ENCODE measurements around the gene PTS.

PTS gene

GRCh38 chr11:112206071-112206470 is 20.2 kb upstream of the PTS start:
- no peak overlapping the region for H3K4me3 Mint-ChIP-seq
- no peak for TF ChIP-seq CTCF (IDR thresholded peaks at IDR 0.05; ENCODE audit: unreplicated experiment in 3 of 3)
- H3K9me3 Mint-ChIP-seq: peaks cover 5% of the 10 kb centered on the region
- H3K36me3 Mint-ChIP-seq (ENCODE audit: low read depth): peaks cover 4% of the 10 kb centered on the region
- no peaks in the 10 kb centered on the region for H3K4me1 Mint-ChIP-seq
- no peaks in the 10 kb centered on the region for H3K27me3 Mint-ChIP-seq (ENCODE audit: low read depth)
- H3K27ac Mint-ChIP-seq: no peak overlapping the region

- peaks cover 5% of the 10 kb centered on the region for H3K9me3 Mint-ChIP-seq
- no peaks in the 10 kb centered on the region for H3K4me1 Mint-ChIP-seq
- peaks cover 4% of the 10 kb centered on the region for H3K36me3 Mint-ChIP-seq (ENCODE audit: low read depth)
- H3K27me3 Mint-ChIP-seq (ENCODE audit: low read depth): no peaks in the 10 kb centered on the region
- TF ChIP-seq CTCF (IDR thresholded peaks at IDR 0.05; ENCODE audit: unreplicated experiment in 3 of 3): no peak
- no peak overlapping the region for H3K4me3 Mint-ChIP-seq
- no peak overlapping the region for H3K27ac Mint-ChIP-seq
Observed at GRCh38 chr11:112210890-112211289, 15.3 kb upstream of the PTS start.

GRCh38 chr11:112211536-112211935 is 14.7 kb upstream of the PTS start:
- Mint-ChIP-seq H3K36me3 (ENCODE audit: low read depth) (peaks cover 4% of the 10 kb centered on the region), H3K9me3 (peaks cover 4% of the 10 kb centered on the region), H3K27me3 (ENCODE audit: low read depth) (peaks cover 4% of the 10 kb centered on the region), H3K27ac (no peak overlapping the region), H3K4me1 (no peaks in the 10 kb centered on the region), H3K4me3 (no peak overlapping the region)
- TF ChIP-seq CTCF (IDR thresholded peaks at IDR 0.05; ENCODE audit: unreplicated experiment in 3 of 3): no peak

- no peak overlapping the region for H3K4me3 Mint-ChIP-seq
- no peaks in the 10 kb centered on the region for H3K4me1 Mint-ChIP-seq
- no peaks in the 10 kb centered on the region for H3K9me3 Mint-ChIP-seq
- H3K27ac Mint-ChIP-seq: no peak overlapping the region
- H3K27me3 Mint-ChIP-seq (ENCODE audit: low read depth): peaks cover 4% of the 10 kb centered on the region
- no peak for TF ChIP-seq CTCF (IDR thresholded peaks at IDR 0.05; ENCODE audit: unreplicated experiment in 3 of 3)
- H3K36me3 Mint-ChIP-seq (ENCODE audit: low read depth): no peaks in the 10 kb centered on the region
Observed at GRCh38 chr11:112212290-112212689, 13.9 kb upstream of the PTS start.

- peaks cover 4% of the 10 kb centered on the region for H3K27me3 Mint-ChIP-seq (ENCODE audit: low read depth)
Observed at GRCh38 chr11:112212710-112213109, 13.5 kb upstream of the PTS start.

More at GRCh38 chr11:112212710-112213109, 13.5 kb upstream of the PTS start:
- Mint-ChIP-seq H3K4me1 (no peaks in the 10 kb centered on the region), H3K4me3 (no peak overlapping the region), H3K9me3 (no peaks in the 10 kb centered on the region), H3K36me3 (ENCODE audit: low read depth) (no peaks in the 10 kb centered on the region), H3K27ac (no peak overlapping the region)
- no peak for TF ChIP-seq CTCF (IDR thresholded peaks at IDR 0.05; ENCODE audit: unreplicated experiment in 3 of 3)

All from nephron (organoid).